OCI-LY1 (cell line): ENCODE measurements around the gene PAK2.
"Not testable (repeated sequence)": the region's sequence is repeated elsewhere in the genome, so short reads cannot be mapped to it uniquely, and the experiment has no call there.

Experiments used
- EZH2 ChIP-seq: fragments of 200-600 bp; sonication (generic), shearing (Covaris generic); IDR thresholded peaks from 2 replicates; pipeline ENCODE4 v1.8.0; 2017; ENCODE audit warnings: borderline replicate concordance, mixed run types, mild to moderate bottlenecking, antibody characterized with exemption, low read length, moderate library complexity, mixed read lengths
- TF ChIP-seq, protein P1 (sequence below): fragments of 200-600 bp; sonication (generic), shearing (Covaris generic); IDR thresholded peaks from 2 replicates; pipeline ENCODE4 v1.5.1; 2017; ENCODE audit warnings: mild to moderate bottlenecking, antibody characterized with exemption, low read length, moderate library complexity, mixed read lengths

DNA sequence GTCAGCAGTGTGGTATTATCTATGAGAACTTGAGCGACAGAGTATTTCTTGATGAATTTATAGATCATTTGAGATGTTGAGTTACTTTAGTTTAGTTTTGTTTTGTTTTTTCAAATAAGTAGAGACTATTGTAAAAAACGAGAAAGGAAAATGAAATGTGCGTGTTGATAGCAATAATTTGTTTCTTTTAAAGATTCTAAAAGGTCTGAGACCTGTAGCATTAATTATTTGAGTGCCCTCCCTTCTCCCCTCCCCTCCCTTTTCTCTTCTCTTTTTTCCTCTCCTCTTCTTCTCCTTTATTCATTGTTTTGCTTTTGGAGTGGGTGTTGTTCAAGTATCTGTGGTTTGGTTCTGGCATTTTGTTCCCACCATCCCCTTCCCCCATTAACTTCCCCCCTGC lies 90.0 kb downstream of the PAK2 start:
- TF ChIP-seq, protein P1, sequence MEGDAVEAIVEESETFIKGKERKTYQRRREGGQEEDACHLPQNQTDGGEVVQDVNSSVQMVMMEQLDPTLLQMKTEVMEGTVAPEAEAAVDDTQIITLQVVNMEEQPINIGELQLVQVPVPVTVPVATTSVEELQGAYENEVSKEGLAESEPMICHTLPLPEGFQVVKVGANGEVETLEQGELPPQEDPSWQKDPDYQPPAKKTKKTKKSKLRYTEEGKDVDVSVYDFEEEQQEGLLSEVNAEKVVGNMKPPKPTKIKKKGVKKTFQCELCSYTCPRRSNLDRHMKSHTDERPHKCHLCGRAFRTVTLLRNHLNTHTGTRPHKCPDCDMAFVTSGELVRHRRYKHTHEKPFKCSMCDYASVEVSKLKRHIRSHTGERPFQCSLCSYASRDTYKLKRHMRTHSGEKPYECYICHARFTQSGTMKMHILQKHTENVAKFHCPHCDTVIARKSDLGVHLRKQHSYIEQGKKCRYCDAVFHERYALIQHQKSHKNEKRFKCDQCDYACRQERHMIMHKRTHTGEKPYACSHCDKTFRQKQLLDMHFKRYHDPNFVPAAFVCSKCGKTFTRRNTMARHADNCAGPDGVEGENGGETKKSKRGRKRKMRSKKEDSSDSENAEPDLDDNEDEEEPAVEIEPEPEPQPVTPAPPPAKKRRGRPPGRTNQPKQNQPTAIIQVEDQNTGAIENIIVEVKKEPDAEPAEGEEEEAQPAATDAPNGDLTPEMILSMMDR, result not testable (repeated sequence)
- not testable (repeated sequence) for TF ChIP-seq EZH2
